Stimulated activated CD8-positive, alpha-beta memory T cell treated with anti-CD3 and anti-CD28 coated beads, Interleukin-2, amount 100 ng/mL, for 1 hour (primary cell): ENCODE measurements around the gene MAPK14.

Experiments
- DNase-seq, 2 donors: peaks; one replicate each; pipeline ENCODE4 v3.0.0-alpha.2; 2020; ENCODE audit warnings: low read depth in 2 of 2

MAPK14 gene

DNA sequence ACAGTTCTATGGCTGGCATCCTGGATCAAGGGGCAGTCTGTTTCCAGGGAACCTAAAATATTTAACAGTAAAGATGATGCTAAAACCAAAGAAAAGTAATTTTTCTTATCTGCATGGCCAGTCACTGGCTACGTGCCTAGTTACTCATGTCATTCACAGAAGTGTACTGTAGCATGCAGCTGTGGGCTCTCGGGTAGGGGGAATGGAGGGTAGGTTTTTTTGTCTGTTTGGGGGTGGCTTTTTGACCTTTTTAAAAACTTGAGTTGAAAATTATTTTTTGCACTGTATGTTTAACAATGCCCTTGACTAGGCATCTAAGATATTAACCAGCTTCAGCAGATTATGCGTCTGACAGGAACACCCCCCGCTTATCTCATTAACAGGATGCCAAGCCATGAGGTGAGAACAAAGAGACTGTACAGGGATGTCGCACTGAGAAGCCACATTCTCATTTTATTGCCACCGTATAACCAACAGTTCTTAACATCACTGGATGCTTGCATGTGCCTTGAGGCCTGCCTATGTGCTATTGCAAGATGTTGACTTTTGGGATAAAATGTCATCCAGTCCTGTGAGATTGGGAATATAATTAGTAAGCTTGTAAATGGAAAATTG is 72.4 kb downstream of the MAPK14 start:
- DNase-seq, result no peak

DNA sequence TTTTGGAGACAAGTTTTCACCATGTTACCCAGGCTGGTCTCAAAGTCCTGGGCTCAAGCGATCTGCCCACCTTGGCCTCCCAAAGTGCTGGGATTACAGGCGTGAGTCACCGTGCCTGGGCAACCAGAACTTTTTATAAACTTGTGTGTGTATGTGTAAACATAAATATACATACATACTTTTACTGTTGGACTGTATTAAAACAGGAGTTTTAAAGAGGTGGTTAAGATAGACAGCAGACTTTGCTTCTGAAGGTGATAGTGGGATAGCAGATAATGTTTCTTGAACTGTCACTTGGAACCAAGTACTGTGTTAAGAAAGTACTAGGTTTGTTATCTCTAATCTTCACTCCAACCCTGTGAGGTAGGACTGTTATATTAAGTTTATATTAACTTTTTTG is 74.1 kb downstream of the MAPK14 start:
- no peak for DNase-seq

GRCh38 chr6:36102853-36103252 is 75.2 kb downstream of the MAPK14 start:
- no peak for DNase-seq

GRCh38 chr6:36104836-36105235 is 77.2 kb downstream of the MAPK14 start:
- no peak for DNase-seq

DNA sequence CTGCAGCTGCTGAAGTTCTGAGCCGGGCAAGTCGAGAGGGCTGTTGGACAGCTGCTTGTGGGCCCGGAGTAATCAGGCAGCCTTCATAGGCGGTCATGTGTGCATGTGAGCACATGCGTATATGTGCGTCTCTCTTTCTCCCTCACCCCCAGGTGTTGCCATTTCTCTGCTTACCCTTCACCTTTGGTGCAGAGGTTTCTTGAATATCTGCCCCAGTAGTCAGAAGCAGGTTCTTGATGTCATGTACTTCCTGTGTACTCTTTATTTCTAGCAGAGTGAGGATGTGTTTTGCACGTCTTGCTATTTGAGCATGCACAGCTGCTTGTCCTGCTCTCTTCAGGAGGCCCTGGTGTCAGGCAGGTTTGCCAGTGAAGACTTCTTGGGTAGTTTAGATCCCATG is 81.5 kb downstream of the MAPK14 start:
- DNase-seq, result no peak

- DNase-seq, result no peak
Observed at GRCh38 chr6:36110050-36110449, 82.4 kb downstream of the MAPK14 start.

- DNase-seq, result no peak
Observed at GRCh38 chr6:36110863-36111262, 83.3 kb downstream of the MAPK14 start.

- no peak for DNase-seq
Observed at GRCh38 chr6:36111526-36111925, 83.9 kb downstream of the MAPK14 start.

DNA sequence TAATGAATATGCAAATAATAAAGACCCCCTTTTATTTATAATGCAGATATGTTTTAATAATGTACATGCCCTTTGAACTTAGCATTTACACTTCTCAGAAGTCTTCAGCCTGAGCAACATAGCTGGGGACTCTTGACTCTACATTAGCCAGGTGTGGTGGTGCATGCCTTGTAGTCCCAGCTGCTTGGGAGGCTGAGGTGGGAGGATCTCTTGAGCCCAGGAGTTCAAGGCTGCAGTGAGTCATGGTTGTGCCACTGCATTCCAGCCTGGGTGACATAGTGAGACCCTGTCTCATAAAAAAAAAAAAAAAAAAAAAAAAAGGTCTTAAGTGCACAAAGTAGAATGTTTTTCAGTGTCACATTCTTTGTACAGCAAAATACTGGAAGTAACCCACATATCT is 85.4 kb downstream of the MAPK14 start:
- no peak for DNase-seq

DNA sequence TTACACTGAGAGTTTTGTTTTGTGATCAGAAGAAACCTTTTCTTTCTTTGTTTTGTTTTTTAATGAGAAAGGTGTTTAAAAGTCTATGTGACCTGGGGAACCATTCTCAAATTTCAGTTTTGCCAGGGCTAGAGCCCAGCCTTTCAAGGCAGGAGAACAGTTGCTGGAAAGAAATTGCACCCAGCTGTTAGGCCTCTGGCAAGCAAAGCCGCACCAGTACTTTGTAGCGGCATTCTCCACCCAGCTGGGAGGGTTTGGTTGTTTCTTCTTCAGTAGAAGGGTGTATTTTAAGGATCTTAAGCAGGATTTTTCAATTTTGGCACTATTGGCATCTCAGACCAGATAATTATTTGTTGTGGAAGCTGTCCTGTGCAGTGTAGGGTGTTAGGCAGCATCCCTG is 86.1 kb downstream of the MAPK14 start:
- no peak for DNase-seq

DNA sequence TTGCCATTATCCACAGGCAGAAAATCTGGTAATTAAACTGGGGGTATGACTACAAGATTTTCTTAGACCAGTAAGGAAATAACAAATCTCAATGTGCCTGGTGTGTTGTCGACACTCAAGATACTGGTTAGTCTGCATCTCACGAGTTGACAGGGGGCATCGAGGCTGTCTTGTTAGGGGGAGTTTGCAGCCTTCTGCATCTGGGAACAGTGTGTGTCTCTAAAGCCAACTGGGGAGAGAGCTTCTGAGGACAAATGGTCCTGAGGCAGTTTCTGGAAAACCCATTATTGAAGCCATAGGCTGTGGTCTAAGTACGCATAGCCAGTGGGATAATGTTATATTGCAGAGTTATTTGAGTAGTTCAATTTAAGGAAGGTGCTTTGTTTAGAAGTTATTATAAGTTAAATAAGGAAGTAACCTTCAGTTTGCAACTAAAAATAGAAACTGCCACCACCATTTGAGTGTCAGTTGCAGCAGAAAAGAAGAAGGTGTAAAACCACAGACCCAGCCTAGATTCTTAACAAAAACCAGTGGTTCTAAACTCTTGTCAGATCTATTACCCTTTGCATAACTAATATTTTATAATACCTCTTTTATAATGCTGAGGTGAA is 87.3 kb downstream of the MAPK14 start:
- DNase-seq, result no peak

DNA sequence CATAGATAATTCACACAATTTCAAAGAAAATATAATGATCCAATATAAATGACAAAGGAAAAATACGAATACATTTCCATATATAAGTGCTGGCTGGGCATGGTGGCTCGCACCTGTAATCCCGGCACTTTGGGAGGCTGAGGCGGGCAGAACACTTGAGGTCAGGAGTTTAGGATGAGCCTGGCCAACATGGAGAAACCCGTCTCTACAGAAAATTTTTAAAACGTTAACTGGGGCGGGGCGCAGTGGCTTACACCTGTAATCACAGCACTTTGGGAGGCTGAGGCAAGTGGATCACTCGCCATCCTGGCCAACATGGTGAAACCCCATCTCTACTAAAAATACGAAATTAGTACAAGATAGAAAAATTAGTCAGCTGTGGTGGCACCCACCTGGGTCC is 87.8 kb downstream of the MAPK14 start:
- DNase-seq, result no peak

GRCh38 chr6:36116066-36116864 is 88.7 kb downstream of the MAPK14 start:
- DNase-seq, result no peak

GRCh38 chr6:36116943-36117342 is 89.3 kb downstream of the MAPK14 start:
- no peak for DNase-seq

DNA sequence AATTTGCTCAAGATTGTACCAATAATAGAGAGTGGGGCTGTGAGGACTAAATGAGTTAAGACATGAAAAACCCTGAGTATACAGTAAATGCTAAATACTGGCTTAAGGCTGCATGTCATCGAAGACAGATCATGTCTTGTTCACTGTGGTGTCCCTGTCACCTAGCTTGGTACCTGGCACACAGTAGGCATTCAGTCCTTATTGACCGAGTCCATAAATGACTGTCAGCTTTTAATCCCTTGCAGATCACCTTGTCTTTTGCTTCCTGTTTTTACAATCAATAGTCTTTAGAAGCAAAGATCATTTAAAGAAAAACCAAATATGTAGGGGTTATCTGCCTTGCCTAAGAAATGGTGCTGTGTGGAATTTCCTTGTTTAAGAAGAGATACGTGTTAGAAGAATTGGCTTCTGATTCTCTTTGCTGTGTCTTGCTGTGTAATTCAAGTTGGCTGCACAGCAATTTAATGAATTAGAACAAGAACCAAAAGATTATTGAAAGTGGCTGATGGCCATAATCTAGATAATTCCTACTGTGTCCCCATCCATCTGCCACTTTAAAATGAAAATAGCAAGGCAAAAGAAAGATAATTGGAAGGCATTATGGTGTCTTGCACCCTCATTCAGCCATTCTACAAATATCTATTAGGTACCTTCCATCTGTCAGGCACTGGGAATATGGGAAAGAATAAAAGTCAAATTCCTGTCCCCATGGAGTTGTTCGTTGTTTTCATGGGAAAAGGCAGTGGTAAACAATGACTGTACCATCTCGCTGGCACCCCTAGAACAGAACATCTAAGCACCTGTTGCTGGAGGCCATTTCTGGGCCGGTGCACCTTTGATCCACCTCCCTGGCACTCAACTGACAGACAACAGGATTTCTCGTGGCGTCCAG is 90.3 kb downstream of the MAPK14 start:
- no peak for DNase-seq

GRCh38 chr6:36118550-36119107 is 91.0 kb downstream of the MAPK14 start:
- DNase-seq, result peak; percentile 56

DNA sequence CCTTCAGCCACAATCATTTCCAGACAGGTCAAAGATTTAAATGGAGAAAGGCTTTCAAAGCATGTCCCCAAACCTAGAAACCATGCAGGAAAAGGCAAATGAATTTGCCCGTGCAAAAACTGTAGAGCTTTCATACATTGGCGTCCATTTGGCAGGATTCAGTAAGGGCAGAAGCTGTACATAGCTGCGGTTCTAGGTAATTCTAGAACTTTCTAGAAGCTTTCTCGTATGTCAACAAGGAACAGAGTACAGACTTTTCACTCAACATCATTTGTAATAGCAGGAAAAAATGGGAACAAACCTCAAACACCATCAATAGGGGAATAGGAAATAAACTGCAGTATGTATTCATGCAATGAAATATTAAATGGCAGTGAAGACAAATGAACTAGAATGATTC is 91.6 kb downstream of the MAPK14 start:
- DNase-seq, result no peak

GRCh38 chr6:36120018-36120417 is 92.4 kb downstream of the MAPK14 start:
- no peak for DNase-seq

GRCh38 chr6:36120539-36120938 is 92.9 kb downstream of the MAPK14 start:
- DNase-seq, result peak in 1 of 2 donors; percentile 56

- DNase-seq, result no peak
Observed at GRCh38 chr6:36120979-36121786, 93.6 kb downstream of the MAPK14 start.
